Mesenchymal stem cell (in vitro differentiated cells and primary cell): ENCODE results near the gene MAP4K4.

ENCODE experiments used
- DNase-seq: peaks from one replicate; pipeline ENCODE4 v3.0.0-alpha.2; 2013
- H2AFZ ChIP-seq: one replicate; pipeline ENCODE4 v1.6.1; 2013; ENCODE audit warnings: low read depth, mild to moderate bottlenecking, control low read depth, inconsistent platforms, low read length, moderate library complexity
- H2AK5ac ChIP-seq: 2 replicates; pipeline ENCODE4 v1.6.1; 2013; ENCODE audit warnings: low read length, moderate library complexity, mild to moderate bottlenecking, inconsistent platforms; ENCODE audit not compliant: severe bottlenecking
- H2BK120ac ChIP-seq: one replicate; pipeline ENCODE4 v1.6.1; 2013; ENCODE audit warnings: low read depth, mild to moderate bottlenecking, inconsistent platforms, low read length, moderate library complexity
- H2BK12ac ChIP-seq, 2 experiments: one replicate each; pipeline ENCODE4 v1.6.1; 2013; ENCODE audit warnings: inconsistent platforms in 2 of 2, low read length in 2 of 2, mild to moderate bottlenecking in 2 of 2, moderate library complexity in 2 of 2, control low read depth in 1 of 2
- H2BK15ac ChIP-seq: one replicate; pipeline ENCODE4 v1.6.1; 2013; ENCODE audit warnings: mild to moderate bottlenecking, low read depth, inconsistent platforms; ENCODE audit not compliant: poor library complexity, severe bottlenecking
- H2BK5ac ChIP-seq: 2 replicates; pipeline ENCODE4 v1.6.1; 2013; ENCODE audit warnings: low read depth, mild to moderate bottlenecking, low read length, control low read depth, inconsistent platforms; ENCODE audit not compliant: poor library complexity, severe bottlenecking
- H3K14ac ChIP-seq, 2 experiments: one replicate each; pipeline ENCODE4 v1.6.1; 2013; ENCODE audit warnings: inconsistent platforms in 2 of 2, low read length in 2 of 2, control low read depth in 1 of 2, mild to moderate bottlenecking in 1 of 2, moderate library complexity in 1 of 2
- H3K18ac ChIP-seq, 2 experiments: one replicate each; pipeline ENCODE4 v1.6.1; 2013; ENCODE audit warnings: inconsistent platforms in 2 of 2, low read length in 2 of 2, control low read depth in 1 of 2, low read depth in 1 of 2, mild to moderate bottlenecking in 1 of 2
- H3K23ac ChIP-seq, 2 experiments: one replicate each; pipeline ENCODE4 v1.6.1; 2013; ENCODE audit warnings: inconsistent platforms in 2 of 2, low read length in 2 of 2, mild to moderate bottlenecking in 2 of 2, moderate library complexity in 2 of 2, control low read depth in 1 of 2
- H3K27ac ChIP-seq: 2 replicates; pipeline ENCODE4 v1.5.1; 2013; ENCODE audit warnings: mild to moderate bottlenecking, moderate library complexity, low read length, control low read depth, inconsistent platforms; ENCODE audit not compliant: poor library complexity, severe bottlenecking
- H3K27me3 ChIP-seq, 2 experiments: 2 replicates each; pipeline versions ENCODE4 v1.6.1 to v1.7.0; 2013; ENCODE audit warnings: low read length in 2 of 2, mild to moderate bottlenecking in 2 of 2, moderate library complexity in 2 of 2, control low read depth in 1 of 2, inconsistent platforms in 1 of 2; ENCODE audit not compliant: control insufficient read depth in 1 of 2, insufficient read depth in 1 of 2
- H3K36me3 ChIP-seq, 2 experiments: 2 replicates each; pipeline versions ENCODE4 v1.6.1 to v1.7.0; 2013; ENCODE audit warnings: low read length in 2 of 2, control low read depth in 1 of 2, inconsistent platforms in 1 of 2, low read depth in 1 of 2, mild to moderate bottlenecking in 1 of 2; ENCODE audit not compliant: insufficient read depth in 2 of 2, control insufficient read depth in 1 of 2
- H3K4ac ChIP-seq, 2 experiments: one replicate each; pipeline ENCODE4 v1.6.1; 2013; ENCODE audit warnings: inconsistent platforms in 2 of 2, low read length in 2 of 2, mild to moderate bottlenecking in 2 of 2, moderate library complexity in 2 of 2, control low read depth in 1 of 2, low read depth in 1 of 2
- H3K4me1 ChIP-seq: 2 replicates; pipeline ENCODE4 v1.6.1; 2013; ENCODE audit warnings: low read depth, low read length, control low read depth; ENCODE audit not compliant: control insufficient read depth, insufficient read depth
- H3K4me2 ChIP-seq: 2 replicates; pipeline ENCODE4 v1.6.1; 2013; ENCODE audit warnings: low read length, mild to moderate bottlenecking, inconsistent platforms; ENCODE audit not compliant: poor library complexity, severe bottlenecking
- H3K4me3 ChIP-seq, 2 experiments: 2 replicates each; pipeline versions ENCODE4 v1.5.1 to v1.7.0; 2013; ENCODE audit warnings: low read length in 2 of 2, mild to moderate bottlenecking in 2 of 2, control low read depth in 1 of 2, low read depth in 1 of 2; ENCODE audit not compliant: insufficient read depth in 1 of 2
- H3K79me1 ChIP-seq: replicated peaks from 2 replicates; pipeline ENCODE4 v1.6.1; 2013; ENCODE audit warnings: mild to moderate bottlenecking, control low read depth, low read length, inconsistent platforms; ENCODE audit not compliant: poor library complexity, severe bottlenecking
- H3K9ac ChIP-seq: 2 replicates; pipeline ENCODE4 v1.7.0; 2013; ENCODE audit warnings: mild to moderate bottlenecking, low read length, moderate library complexity
- H3K9me3 ChIP-seq: 2 replicates; pipeline ENCODE4 v1.7.0; 2013; ENCODE audit warnings: mild to moderate bottlenecking, low read length; ENCODE audit not compliant: control insufficient read depth
- H4K8ac ChIP-seq: one replicate; pipeline ENCODE4 v1.6.1; 2013; ENCODE audit warnings: inconsistent platforms, mild to moderate bottlenecking, low read length, moderate library complexity
- H4K91ac ChIP-seq: one replicate; pipeline ENCODE4 v1.6.1; 2013; ENCODE audit warnings: mild to moderate bottlenecking, low read length, inconsistent platforms
- WGBS: methylation state at CpG from one replicate; pipeline ENCODE4 v1.1.7; 2013; ENCODE audit warnings: mixed read lengths; 5-methylcytosine and 5-hydroxymethylcytosine counted together

MAP4K4 gene

GRCh38 chr2:101678379-101678778 is 19.1 kb upstream of the MAP4K4 start:
- 100% methylated on average over 1 of the region's 3 CpGs for WGBS
- no peak overlapping the region for H4K91ac ChIP-seq

GRCh38 chr2:101679037-101679726 is 18.3 kb upstream of the MAP4K4 start:
- Histone ChIP-seq H3K79me1 (no peaks in the 10 kb centered on the region), H2BK12ac (no peak overlapping the region), H4K8ac (no peak overlapping the region), H3K4me2 (no peak overlapping the region), H3K4ac (no peak overlapping the region), H3K36me3 (no peaks in the 10 kb centered on the region), H3K23ac (no peak overlapping the region), H3K27ac (no peak overlapping the region), H2BK15ac (no peak overlapping the region), H3K14ac (no peak overlapping the region), H2AFZ (no peak overlapping the region), H2BK5ac (no peak overlapping the region), H3K9ac (no peak overlapping the region), H3K27me3 (peaks cover 0 to 3% of the 10 kb centered on the region in 2 experiments), H3K4me3 (no peak overlapping the region), H2AK5ac (no peak overlapping the region), H4K91ac (no peak overlapping the region), H2BK120ac (no peak overlapping the region), H3K9me3 (peaks cover 5% of the 10 kb centered on the region), H3K4me1 (no peaks in the 10 kb centered on the region), H3K18ac (no peak overlapping the region)
- WGBS = 75% methylated on average over 7 of the region's 8 CpGs
- peak; percentile 58 for DNase-seq

More at GRCh38 chr2:101678379-101678778, 19.1 kb upstream of the MAP4K4 start:
- H3K4me1 ChIP-seq = no peaks in the 10 kb centered on the region
- no peak overlapping the region for H2AK5ac ChIP-seq
- H3K14ac ChIP-seq = no peak overlapping the region
- H3K9me3 ChIP-seq = peaks cover 5% of the 10 kb centered on the region
- no peak overlapping the region for H4K8ac ChIP-seq
- no peak overlapping the region for H2BK5ac ChIP-seq
- no peak overlapping the region for H3K23ac ChIP-seq
- H3K27me3 ChIP-seq = peaks cover 0 to 3% of the 10 kb centered on the region in 2 experiments
- no peak overlapping the region for H3K9ac ChIP-seq
- H2BK15ac ChIP-seq = no peak overlapping the region
- H2BK120ac ChIP-seq = no peak overlapping the region
- H2AFZ ChIP-seq = no peak overlapping the region
- no peak overlapping the region for H3K18ac ChIP-seq
- H2BK12ac ChIP-seq = no peak overlapping the region
- H3K27ac ChIP-seq = no peak overlapping the region
- DNase-seq = no peak
- no peaks in the 10 kb centered on the region for H3K79me1 ChIP-seq
- no peak overlapping the region for H3K4ac ChIP-seq
- no peak overlapping the region for H3K4me3 ChIP-seq
- H3K4me2 ChIP-seq = no peak overlapping the region
- no peaks in the 10 kb centered on the region for H3K36me3 ChIP-seq

GRCh38 chr2:101679801-101680487 is 17.6 kb upstream of the MAP4K4 start:
- no peak overlapping the region for H3K4me3 ChIP-seq
- H4K91ac ChIP-seq = no peak overlapping the region
- no peak overlapping the region for H3K14ac ChIP-seq
- peaks cover 5% of the 10 kb centered on the region for H3K9me3 ChIP-seq
- no peak overlapping the region for H2BK15ac ChIP-seq
- no peak overlapping the region for H2BK5ac ChIP-seq
- WGBS = 85% methylated on average over 4 of the region's 5 CpGs
- DNase-seq = peak; percentile 4
- H4K8ac ChIP-seq = no peak overlapping the region
- no peaks in the 10 kb centered on the region for H3K4me1 ChIP-seq
- H3K27me3 ChIP-seq = no peaks in the 10 kb centered on the region
- H3K9ac ChIP-seq = no peak overlapping the region
- H2AFZ ChIP-seq = no peak overlapping the region
- no peak overlapping the region for H3K4ac ChIP-seq
- H3K23ac ChIP-seq = no peak overlapping the region
- H2AK5ac ChIP-seq = no peak overlapping the region
- H2BK12ac ChIP-seq = no peak overlapping the region
- no peak overlapping the region for H3K4me2 ChIP-seq
- no peaks in the 10 kb centered on the region for H3K36me3 ChIP-seq
- H2BK120ac ChIP-seq = no peak overlapping the region
- H3K18ac ChIP-seq = no peak overlapping the region
- no peaks in the 10 kb centered on the region for H3K79me1 ChIP-seq
- no peak overlapping the region for H3K27ac ChIP-seq

GRCh38 chr2:101682311-101682710 is 15.2 kb upstream of the MAP4K4 start:
- H3K36me3 ChIP-seq = no peaks in the 10 kb centered on the region
- H2BK120ac ChIP-seq = no peak overlapping the region
- no peaks in the 10 kb centered on the region for H3K4me1 ChIP-seq
- H3K18ac ChIP-seq = no peak overlapping the region
- H4K91ac ChIP-seq = no peak overlapping the region
- no peak overlapping the region for H3K9ac ChIP-seq
- H3K4me2 ChIP-seq = no peak overlapping the region
- WGBS = 95% methylated on average over 2 of the region's 4 CpGs
- no peak overlapping the region for H2BK12ac ChIP-seq
- no peak overlapping the region for H3K4me3 ChIP-seq
- H3K14ac ChIP-seq = no peak overlapping the region
- H2AFZ ChIP-seq = no peak overlapping the region
- no peaks in the 10 kb centered on the region for H3K79me1 ChIP-seq
- H3K9me3 ChIP-seq = peaks cover 3% of the 10 kb centered on the region
- no peaks in the 10 kb centered on the region for H3K27me3 ChIP-seq
- no peak overlapping the region for H3K27ac ChIP-seq
- H2BK5ac ChIP-seq = no peak overlapping the region
- DNase-seq = no peak
- no peak overlapping the region for H3K23ac ChIP-seq
- H3K4ac ChIP-seq = no peak overlapping the region
- no peak overlapping the region for H2AK5ac ChIP-seq
- no peak overlapping the region for H4K8ac ChIP-seq
- H2BK15ac ChIP-seq = no peak overlapping the region
